ENCODE measurements around the gene AGO1. TPM values are rescaled to one million over a fixed set of nuclear protein-coding genes. Genes with fewer than 3 reads are reported as not detected.

AGO1 gene
- total and polyA plus RNA-seq, 10 of the 15 experiments (the other 5 are each of a cell fraction or from before 2014, with no cell fraction given) = 1.8 to 24.0 (median 8.1) TPM

DNA sequence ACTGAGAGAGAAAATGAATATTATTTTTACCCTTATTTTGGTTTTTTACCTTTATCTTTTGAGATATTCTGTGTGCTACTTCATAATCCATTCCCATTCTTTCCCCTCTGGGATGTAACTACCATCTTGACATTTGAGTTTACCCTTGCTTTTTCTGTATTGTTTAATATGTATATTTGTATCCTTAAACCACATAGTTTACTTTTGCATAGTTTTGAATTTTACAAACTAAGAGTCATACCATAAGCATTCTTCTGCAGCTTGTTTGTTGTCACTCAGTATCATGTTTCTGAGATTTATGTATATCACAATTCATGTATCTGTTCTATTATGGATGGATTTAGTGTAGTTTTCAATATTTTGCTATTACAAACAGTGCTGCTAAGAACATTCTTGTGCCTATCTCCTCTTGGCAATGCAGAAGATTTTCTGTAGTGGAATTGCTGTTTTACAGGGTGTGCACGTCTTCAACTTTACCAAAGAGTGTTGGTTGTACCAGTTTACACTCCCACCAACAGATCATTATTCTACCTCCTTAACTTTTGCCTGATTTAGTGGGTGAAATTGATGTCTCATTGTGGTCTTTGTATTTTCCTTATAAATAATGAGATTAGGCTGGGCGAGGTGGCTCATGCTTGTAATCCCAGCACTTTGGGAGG, 12.2 kb upstream of the AGO1 start:
- no peak for ATAC-seq
- H3K79me2 ChIP-seq (ENCODE audit: control insufficient read depth, insufficient read depth, low read length) = no peaks in the 10 kb centered on the region
- no peaks in the 10 kb centered on the region; the same call in 1 of the 2 replicates for H3K4me1 ChIP-seq (ENCODE audit: control insufficient read depth, insufficient read depth, low read length)
- no peak overlapping the region for H2AFZ ChIP-seq (ENCODE audit: control insufficient read depth, low read depth, low read length)
- H3K4me3 ChIP-seq = no peak overlapping the region
- ChIA-PET CTCF (no interaction called here), SMC1A (ENCODE audit: uncharacterized antibody, unreplicated experiment) (no interaction called here), POLR2A (no interaction called here), RAD21 (ENCODE audit: unreplicated experiment) (no interaction called here)
- no peaks in the 10 kb centered on the region for H4K20me1 ChIP-seq (ENCODE audit: control insufficient read depth, insufficient read depth)
- FAIRE-seq = no peak
- H3K9me3 ChIP-seq (replicated peaks; ENCODE audit: control insufficient read depth, insufficient read depth, low read length) = no peaks in the 10 kb centered on the region
- TF ChIP-seq MEF2A (IDR thresholded peaks at IDR 0.05; ENCODE audit: insufficient read depth, low read depth, low read length) (no peak), POLR2AphosphoS5 (IDR thresholded peaks at IDR 0.05; ENCODE audit: low read length) (no peak), BHLHE40 (IDR thresholded peaks at IDR 0.05; ENCODE audit: borderline replicate concordance in 1 of 2, low read depth in 2 of 2, low read length in 1 of 2) (no peak), TCF3 (IDR thresholded peaks at IDR 0.05; ENCODE audit: borderline replicate concordance, insufficient read depth, low read depth, low read length) (no peak), RCOR1 (conservative IDR thresholded peaks at IDR 0.05; ENCODE audit: low read depth, low read length) (no peak), EZH2 (IDR thresholded peaks at IDR 0.05; ENCODE audit: borderline replicate concordance, control insufficient read depth, low read depth, low read length) (no peak), SMC3 (IDR thresholded peaks at IDR 0.05; ENCODE audit: borderline replicate concordance, low read length) (no peak), SMAD1 (IDR thresholded peaks at IDR 0.05; ENCODE audit: low read depth, partially characterized antibody) (no peak), ZNF622 (IDR thresholded peaks at IDR 0.05) (no peak), GABPA (IDR thresholded peaks at IDR 0.05; ENCODE audit: low read depth) (no peak), MEF2B (IDR thresholded peaks at IDR 0.05; ENCODE audit: partially characterized antibody, poor library complexity, severe bottlenecking) (no peak), PML (IDR thresholded peaks at IDR 0.05; ENCODE audit: low read length) (no peak)
- TF ChIP-seq, protein P1, sequence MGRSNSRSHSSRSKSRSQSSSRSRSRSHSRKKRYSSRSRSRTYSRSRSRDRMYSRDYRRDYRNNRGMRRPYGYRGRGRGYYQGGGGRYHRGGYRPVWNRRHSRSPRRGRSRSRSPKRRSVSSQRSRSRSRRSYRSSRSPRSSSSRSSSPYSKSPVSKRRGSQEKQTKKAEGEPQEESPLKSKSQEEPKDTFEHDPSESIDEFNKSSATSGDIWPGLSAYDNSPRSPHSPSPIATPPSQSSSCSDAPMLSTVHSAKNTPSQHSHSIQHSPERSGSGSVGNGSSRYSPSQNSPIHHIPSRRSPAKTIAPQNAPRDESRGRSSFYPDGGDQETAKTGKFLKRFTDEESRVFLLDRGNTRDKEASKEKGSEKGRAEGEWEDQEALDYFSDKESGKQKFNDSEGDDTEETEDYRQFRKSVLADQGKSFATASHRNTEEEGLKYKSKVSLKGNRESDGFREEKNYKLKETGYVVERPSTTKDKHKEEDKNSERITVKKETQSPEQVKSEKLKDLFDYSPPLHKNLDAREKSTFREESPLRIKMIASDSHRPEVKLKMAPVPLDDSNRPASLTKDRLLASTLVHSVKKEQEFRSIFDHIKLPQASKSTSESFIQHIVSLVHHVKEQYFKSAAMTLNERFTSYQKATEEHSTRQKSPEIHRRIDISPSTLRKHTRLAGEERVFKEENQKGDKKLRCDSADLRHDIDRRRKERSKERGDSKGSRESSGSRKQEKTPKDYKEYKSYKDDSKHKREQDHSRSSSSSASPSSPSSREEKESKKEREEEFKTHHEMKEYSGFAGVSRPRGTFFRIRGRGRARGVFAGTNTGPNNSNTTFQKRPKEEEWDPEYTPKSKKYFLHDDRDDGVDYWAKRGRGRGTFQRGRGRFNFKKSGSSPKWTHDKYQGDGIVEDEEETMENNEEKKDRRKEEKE (IDR thresholded peaks at IDR 0.05) = no peak
- DNase-seq (ENCODE audit: low read depth, low spot score) = no peak
- no peaks in the 10 kb centered on the region for H3K36me3 ChIP-seq (ENCODE audit: control insufficient read depth in 2 of 2, insufficient read depth in 2 of 2, low read length in 1 of 2)
- H3K27ac ChIP-seq (ENCODE audit: control insufficient read depth, insufficient read depth) = no peak overlapping the region
- in situ Hi-C loops (cut with MboI) = no loop called here
- no peak overlapping the region for H3K9ac ChIP-seq (ENCODE audit: control insufficient read depth, insufficient read depth, low read length)
- 80% methylated on average over 2 of the region's 2 CpGs for WGBS (ENCODE audit: insufficient coverage, insufficient replicate concordance, low lambda C conversion rate, missing lambda C conversion rate)
- H3K4me2 ChIP-seq (ENCODE audit: control insufficient read depth, insufficient read depth) = no peak overlapping the region
- intact Hi-C loops (cut with micrococcal nuclease; ENCODE audit: unreplicated experiment) = no loop called here
- BruUV-seq (replicated peaks) = no TSS peak
- no peaks in the 10 kb centered on the region for H3K27me3 ChIP-seq (replicated peaks in 1 of 2; ENCODE audit: control insufficient read depth in 2 of 2, insufficient read depth in 2 of 2, low read length in 1 of 2)
